Measurements from ENCODE around the gene MYH10.
A peak's percentile ranks its signal among the peaks of the same experiment; 100 is the strongest.
"Not testable (repeated sequence)": the region's sequence is repeated elsewhere in the genome, so short reads cannot be mapped to it uniquely, and the experiment has no call there.

Gene MYH10

GRCh38 chr17:8630227-8630801 is at the start of gene MYH10:
TSS of gene MYH10 (minus strand) at chr17:8630725. CDS start at chr17:8623246, 7,479 bp downstream.
- peak in 1 of 2 experiments; percentile 46 for DNase-seq

- DNase-seq, result no peak
Observed at GRCh38 chr17:8679126-8679525, 48.6 kb upstream of the MYH10 start.

GRCh38 chr17:8675306-8675705 is 44.8 kb upstream of the MYH10 start:
- no peak for DNase-seq

GRCh38 chr17:8674344-8675305 is 44.1 kb upstream of the MYH10 start:
- DNase-seq, result no peak

GRCh38 chr17:8673612-8674011 is 43.1 kb upstream of the MYH10 start:
- DNase-seq, result peak; percentile 73 to 79

- no peak for DNase-seq
Observed at GRCh38 chr17:8672326-8672725, 41.8 kb upstream of the MYH10 start.

GRCh38 chr17:8670421-8670820 is 39.9 kb upstream of the MYH10 start:
- DNase-seq, result no peak

GRCh38 chr17:8668176-8668740 is 37.7 kb upstream of the MYH10 start:
- no peak for DNase-seq

- DNase-seq, result no peak
Observed at GRCh38 chr17:8667421-8667820, 36.9 kb upstream of the MYH10 start.

GRCh38 chr17:8665684-8666083 is 35.2 kb upstream of the MYH10 start:
- DNase-seq, result no peak

- DNase-seq, result no peak
Observed at GRCh38 chr17:8664456-8665126, 34.1 kb upstream of the MYH10 start.

GRCh38 chr17:8662973-8663372 is 32.4 kb upstream of the MYH10 start:
- DNase-seq, result no peak

- DNase-seq, result no peak
Observed at GRCh38 chr17:8662076-8662831, 31.7 kb upstream of the MYH10 start.

GRCh38 chr17:8660709-8661108 is 30.2 kb upstream of the MYH10 start:
- DNase-seq, result not testable (repeated sequence)

GRCh38 chr17:8659758-8660410 is 29.4 kb upstream of the MYH10 start:
- DNase-seq, result no peak

GRCh38 chr17:8658810-8659209 is 28.3 kb upstream of the MYH10 start:
- DNase-seq, result no peak

- DNase-seq, result no peak
Observed at GRCh38 chr17:8656693-8657092, 26.2 kb upstream of the MYH10 start.

GRCh38 chr17:8654822-8655221 is 24.3 kb upstream of the MYH10 start:
- no peak for DNase-seq

- no peak for DNase-seq
Observed at GRCh38 chr17:8651013-8651412, 20.5 kb upstream of the MYH10 start.

- DNase-seq, result no peak
Observed at GRCh38 chr17:8650119-8650499, 19.6 kb upstream of the MYH10 start.

GRCh38 chr17:8649157-8650118 is 18.9 kb upstream of the MYH10 start:
- DNase-seq, result no peak

Measured in NCI-H526 (cell line).